NCI-H2227 treated with DMSO at 0.1 percent for 48 hours (cell line): ENCODE data around the gene ABHD8.

Experiments used
- DNase-seq: peaks from one replicate; lab custom pipeline; 2025; lab: John Stamatoyannopoulos, UW

The ABHD8 gene, protein sequence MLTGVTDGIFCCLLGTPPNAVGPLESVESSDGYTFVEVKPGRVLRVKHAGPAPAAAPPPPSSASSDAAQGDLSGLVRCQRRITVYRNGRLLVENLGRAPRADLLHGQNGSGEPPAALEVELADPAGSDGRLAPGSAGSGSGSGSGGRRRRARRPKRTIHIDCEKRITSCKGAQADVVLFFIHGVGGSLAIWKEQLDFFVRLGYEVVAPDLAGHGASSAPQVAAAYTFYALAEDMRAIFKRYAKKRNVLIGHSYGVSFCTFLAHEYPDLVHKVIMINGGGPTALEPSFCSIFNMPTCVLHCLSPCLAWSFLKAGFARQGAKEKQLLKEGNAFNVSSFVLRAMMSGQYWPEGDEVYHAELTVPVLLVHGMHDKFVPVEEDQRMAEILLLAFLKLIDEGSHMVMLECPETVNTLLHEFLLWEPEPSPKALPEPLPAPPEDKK

GRCh38 chr19:17303167-17303939 is at the start of gene ABHD8:
Gene ABHD8 (minus strand): TSS chr19:17303425. CDS start chr19:17301616, 1,809 bp downstream.
- peak; percentile 76 for DNase-seq

DNA sequence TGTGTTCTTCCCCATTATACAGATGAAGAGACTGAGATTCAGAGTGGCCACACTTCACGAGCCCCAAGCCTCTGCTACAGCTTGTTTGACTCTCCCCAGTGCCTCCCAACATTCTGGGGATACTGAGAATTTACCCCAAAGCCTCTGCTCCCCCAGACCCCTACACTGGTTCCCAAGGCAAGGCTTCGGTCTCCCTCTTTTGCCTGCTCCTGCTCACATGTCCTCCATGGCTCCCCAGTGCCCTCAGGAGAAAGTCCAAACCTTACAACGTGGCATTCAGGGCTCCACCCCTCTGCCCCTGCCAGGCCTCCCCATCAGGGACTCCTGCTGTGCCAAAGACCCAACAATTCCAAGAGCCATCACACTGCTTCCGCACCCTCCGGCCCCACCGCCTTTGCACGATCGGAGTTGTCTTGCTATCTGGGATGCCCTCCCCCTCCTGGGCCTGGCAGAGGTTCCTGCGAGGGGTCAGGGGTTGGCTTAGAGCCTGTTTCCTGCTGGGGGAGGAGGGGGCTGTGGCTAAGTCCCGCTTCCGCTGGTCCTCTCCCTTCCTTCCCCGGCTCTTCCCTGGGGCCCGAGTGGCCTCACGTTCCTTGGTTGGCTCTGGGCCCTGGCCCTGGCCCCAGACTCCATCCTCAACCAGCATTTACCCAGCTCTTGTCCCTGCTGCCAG is 49.5 kb upstream of the ABHD8 start:
- no peak for DNase-seq

DNA sequence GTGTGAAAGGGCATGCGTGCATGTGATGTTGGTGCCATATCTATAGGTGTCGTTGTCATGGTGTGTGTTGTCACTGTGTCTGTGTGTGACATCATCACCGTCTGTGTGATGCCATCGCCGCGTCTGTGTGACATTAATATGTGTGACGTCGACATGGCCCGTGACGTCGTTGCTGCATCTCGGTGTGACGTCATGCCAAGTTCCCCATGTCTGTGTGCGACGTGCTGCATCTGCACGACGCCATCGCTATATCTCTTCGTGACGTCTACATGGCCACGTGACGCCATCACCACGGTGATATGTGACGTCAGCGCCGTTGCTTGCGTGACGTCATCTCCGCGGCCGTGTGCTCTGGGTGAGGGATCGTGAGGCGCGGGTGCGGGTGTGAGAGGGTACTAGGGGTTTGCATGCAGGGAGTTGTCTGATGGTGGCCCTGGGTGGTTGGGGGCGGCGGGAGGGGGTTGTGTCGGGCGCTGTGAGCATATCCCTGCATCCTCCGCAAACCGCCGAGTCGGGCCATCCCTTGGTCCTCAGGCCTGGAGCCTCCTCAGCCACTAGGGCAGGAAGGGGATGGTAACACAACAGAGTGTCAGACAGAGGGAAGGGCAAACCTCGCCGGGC is 48.7 kb upstream of the ABHD8 start:
- DNase-seq = no peak

DNA sequence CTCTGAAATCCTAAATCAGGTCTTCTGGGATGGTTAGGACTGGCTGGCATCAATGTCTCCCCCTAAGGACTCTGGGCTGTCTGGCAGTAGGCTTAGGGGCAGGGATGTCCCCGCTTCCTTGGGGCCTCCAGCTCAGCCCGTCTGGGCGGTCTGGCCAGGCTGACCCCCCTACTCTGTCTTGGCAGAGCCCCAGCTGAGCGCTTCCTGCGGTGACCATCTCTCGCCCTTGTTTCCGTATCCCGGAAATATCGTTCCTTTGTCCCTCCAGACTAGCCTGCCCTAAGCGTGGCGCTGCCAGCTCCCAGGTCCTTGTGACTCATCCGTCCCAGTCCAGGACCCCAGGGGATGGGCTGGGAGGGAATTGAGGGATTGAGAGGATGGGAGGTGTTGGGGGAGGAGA is 45.5 kb upstream of the ABHD8 start:
- peak; percentile 13 for DNase-seq

- DNase-seq = no peak
Measured at GRCh38 chr19:17347877-17348276, 44.7 kb upstream of the ABHD8 start.

DNA sequence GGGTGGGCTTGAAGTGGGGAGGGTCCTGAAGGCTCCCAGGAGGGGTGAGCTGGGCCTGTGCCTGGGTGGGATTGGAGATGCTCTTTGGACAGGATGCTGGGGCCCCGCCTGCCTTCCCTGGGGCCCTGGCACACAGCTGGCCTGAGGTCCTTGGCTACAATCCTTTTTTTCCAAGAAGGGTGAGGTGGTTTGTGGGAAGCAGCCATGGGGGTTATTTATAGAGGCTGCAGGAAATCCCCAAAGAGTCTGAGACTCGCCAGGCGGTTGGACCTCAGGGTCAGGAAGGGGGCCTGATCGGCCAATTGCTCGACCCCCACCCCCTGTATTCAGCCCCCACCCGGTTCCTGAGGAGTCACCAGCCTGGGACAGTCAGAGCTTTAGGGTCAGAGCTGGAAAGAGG is 44.1 kb upstream of the ABHD8 start:
- no peak for DNase-seq

DNA sequence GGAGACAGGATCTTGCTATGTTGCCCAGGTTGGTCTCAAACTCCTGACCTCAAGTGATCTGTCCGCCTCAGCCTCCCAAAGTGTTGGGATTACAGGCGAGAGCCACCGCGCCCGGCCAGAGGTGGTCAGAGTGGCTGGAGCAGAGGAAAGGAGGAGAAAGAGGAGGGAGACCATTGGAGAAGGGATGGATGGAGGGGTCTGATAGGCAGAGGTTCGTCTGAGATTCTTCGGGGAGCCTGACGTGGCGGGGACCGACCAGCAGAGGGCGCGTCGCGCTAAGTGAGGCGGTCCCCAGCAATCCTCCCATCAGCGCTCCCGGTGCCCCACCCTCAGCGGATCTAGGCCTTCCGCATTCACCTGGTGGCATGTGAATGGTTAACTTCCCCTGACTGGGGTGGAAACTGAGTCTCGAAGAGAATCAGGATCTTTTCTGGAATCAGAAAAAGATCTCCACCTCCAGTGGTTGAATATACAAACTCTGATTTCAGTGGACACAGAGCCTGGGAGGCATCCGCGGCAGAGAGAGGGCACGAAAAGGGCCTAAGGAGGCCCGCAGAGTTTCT is 43.0 kb upstream of the ABHD8 start:
- peak; percentile 24 for DNase-seq

- DNase-seq = no peak
Measured at GRCh38 chr19:17341845-17342244, 38.6 kb upstream of the ABHD8 start.

- DNase-seq = no peak
Measured at GRCh38 chr19:17341386-17341785, 38.2 kb upstream of the ABHD8 start.

DNA sequence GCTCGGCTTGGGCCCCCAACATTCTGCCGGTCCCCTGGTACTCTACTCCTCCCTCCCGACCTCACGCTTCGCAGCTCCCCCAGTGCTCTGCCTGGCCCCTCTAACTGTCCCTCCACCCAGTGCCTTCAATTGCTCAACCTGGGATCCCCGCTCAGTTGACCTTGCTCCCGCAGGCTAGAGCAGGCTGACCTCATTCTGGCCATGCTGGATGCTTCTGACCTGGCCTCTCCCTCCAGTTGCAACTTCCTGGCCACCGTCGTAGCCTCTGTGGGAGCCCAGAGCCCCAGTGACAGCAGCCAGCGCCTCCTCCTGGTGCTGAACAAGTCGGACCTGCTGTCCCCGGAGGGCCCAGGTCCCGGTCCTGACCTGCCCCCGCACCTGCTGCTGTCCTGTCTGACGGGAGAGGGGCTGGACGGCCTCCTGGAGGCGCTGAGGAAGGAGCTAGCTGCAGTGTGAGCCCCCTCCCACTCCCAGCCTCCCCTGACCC is 37.7 kb upstream of the ABHD8 start:
- DNase-seq = no peak

GRCh38 chr19:17340302-17340870 is 37.2 kb upstream of the ABHD8 start:
- no peak for DNase-seq

GRCh38 chr19:17339088-17339741 is 36.0 kb upstream of the ABHD8 start:
- no peak for DNase-seq

DNA sequence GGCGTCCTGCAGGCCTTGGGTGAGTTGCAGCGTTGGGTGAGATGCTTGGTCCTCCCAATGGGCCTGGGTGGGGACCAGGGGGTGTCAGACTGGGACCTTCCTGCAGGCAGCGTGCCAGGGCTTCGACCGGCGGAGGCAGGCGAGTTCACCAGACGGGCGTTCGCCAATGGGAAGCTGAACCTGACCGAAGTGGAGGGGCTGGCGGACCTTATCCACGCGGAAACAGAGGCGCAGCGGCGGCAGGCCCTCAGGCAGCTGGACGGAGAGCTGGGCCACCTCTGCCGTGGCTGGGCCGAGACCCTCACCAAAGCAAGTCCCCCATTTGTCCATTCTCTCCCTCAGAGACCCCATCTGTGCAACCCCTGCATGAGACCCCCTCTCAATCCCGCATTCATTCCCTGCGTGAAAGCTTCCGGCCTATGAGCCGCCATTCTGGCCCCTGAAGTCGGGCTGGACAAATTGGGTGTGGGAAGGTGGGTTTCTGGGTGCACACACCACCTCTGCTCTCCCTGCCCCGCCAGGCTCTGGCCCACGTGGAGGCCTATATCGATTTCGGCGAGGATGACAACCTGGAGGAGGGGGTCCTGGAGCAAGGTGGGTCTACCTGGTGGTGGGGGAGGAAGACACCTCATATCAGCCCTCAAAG is 35.3 kb upstream of the ABHD8 start:
- DNase-seq = no peak

DNA sequence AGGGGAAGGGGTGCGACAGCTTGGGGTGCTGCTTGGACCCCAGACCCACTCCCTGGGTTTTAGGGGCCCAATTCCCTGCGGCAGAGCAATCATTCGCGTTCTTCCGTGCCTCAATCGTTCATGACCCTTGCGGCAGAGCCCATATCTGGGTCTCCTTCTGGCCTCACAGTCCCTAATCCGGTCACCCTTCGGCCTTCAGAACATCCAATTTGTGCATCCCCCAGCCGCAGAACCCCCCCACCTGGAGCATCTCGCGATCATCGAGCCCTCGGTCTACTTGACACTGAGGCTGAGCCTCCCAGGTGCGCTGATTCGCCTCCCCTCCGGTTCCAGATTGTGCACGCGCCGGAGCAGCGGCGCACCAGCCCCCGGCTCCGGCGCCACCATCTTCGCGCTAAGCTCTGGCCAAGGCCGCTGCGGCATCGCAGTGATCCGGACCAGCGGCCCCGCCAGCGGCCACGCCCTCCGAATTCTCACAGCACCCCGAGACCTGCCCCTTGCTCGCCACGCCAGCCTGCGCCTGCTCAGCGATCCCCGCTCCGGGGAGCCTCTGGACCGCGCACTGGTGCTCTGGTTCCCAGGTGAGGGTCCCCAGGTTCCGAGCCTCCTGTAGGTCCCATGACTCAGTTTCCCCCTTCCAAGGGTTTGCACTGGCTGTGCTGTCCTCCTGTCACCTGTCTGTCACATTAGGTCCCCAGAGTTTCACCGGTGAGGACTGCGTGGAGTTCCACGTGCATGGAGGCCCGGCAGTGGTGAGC is 34.6 kb upstream of the ABHD8 start:
- no peak for DNase-seq

DNA sequence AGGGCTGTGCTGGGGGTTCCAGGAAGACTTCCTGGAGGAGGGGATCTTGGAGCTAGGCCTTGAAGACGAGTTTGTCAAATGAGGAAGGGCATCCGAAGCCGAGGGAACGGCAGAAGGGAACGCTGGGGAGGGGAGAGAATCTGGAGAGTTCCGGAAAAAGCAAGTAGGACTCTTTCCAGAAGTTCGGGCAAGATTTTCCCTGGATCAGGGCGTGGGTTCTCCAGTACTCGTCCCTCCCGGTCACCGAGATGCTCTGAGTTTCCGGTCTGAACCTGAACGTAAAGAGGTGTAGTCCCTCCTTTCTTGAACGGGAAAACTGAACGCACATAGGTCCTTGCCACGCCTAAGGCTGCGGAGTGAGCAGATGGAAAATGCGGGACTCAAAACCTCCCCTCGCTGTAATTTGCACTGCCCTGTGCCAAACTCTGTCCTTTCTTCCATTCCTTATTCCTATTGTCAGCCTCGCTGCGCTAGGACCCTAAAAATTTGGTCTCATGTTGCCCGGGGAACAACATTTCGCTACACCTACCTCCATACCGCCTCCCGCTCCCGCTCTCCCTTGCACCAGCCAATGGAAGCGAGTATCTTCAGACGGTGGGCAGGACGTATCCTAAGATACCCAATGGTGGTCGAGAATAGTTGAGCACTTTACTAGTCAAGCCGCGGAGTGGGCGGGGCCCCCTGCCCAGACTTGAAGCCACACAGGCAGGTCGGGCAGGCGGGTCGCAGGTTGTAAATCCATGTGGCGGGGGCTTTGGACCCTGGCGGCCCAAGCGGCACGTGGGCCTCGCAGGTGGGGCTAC is 33.8 kb upstream of the ABHD8 start, which contains the start of gene GTPBP3:
Gene GTPBP3, plus strand, starts transcription at position 682 of the 803 bp plus-strand sequence. Its CDS starts 59 bp downstream, at position 741.
- DNase-seq = peak; percentile 86

DNA sequence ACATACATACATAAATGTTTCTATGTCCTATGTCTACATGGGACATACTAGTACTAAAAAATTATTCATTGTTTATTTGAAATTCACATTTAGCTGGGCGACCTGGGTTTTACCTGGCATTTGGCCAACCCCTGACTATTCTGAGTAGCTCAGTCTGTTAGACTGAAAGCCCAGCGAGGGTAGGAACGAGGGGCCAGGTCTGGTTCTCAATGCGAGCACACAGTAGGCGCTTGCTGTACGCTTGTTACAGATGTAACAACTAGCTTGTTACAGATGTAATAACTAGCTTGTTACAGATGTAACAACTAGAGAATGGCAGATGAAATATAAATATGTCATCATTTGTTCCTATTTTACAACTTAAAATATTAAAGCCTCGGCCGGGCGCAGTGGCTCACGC is 32.4 kb upstream of the ABHD8 start:
- no peak for DNase-seq

DNA sequence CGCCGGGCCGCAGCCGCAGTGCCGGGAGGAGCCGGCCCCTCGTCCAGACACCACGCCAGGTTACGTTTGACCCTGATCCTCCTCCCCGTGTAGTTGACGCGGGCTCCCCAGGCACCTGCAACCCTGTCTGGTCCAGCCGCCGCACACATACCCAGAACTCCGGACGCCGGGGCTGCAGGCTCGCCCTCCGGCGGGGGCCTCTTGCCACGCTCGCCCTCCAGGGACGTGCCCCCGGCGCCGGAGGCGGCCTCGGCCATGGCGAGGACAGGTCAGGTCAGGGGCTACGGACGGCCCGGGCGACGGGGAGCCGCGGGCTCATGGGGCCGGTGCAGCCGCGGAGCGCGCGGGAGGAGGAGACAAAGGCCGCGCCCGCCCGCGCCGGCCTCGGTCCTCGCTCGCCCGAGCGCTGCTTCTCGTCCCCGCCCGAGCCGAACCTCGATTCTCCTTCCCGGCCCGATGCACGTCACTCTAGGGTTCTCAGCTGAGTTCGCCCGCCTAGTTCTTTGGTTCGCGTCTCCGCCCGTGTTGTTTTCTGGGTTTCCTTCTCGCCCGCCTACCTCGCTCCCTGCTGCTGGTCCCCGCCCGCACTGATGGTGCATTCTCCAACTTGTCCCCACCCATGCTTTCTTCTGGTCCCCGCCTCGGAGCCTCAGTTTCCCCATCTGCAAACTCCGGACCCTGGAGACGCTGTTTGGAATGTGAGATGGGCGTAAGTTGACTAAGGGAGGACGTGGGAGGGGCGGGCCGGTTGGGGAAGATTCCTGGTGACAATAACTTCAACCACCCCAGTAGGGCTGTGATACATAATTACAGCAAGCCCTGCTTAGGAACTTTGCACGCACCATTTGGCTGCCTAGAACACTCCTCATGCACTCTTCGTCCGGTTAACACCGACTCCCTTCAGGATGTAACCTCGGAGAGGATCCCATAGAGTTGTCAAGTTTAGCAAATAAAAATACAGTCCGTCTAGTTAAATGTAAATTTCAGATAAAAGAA is 31.5 kb upstream of the ABHD8 start, which contains the start of gene ANO8:
Gene ANO8, minus strand, starts transcription at position 442 of the 996 bp plus-strand sequence. Its CDS starts 185 bp downstream, at position 257.
- DNase-seq = peak; percentile 74
